Fibroblast of pulmonary artery (primary cell): Measurements from ENCODE around the gene FUCA1.

Experiments used
- DNase-seq: peaks from one replicate; pipeline ENCODE4 v3.0.0-alpha.2; 2010; ENCODE audit warnings: low read depth
- H3K4me3 ChIP-seq: replicated peaks from 2 replicates; pipeline ENCODE4 v1.5.1; 2011; ENCODE audit warnings: low read depth, mild to moderate bottlenecking, control low read depth, low read length, moderate library complexity
- TF ChIP-seq, protein P1 (sequence below): IDR thresholded peaks from 2 replicates; pipeline ENCODE4 v1.5.1; 2011; ENCODE audit warnings: mild to moderate bottlenecking, control low read depth, low read length, inconsistent platforms; ENCODE audit errors: missing control alignments

Gene FUCA1

GRCh38 chr1:23895993-23896392, 27.9 kb upstream of the FUCA1 start:
- H3K4me3 ChIP-seq, result no peak overlapping the region
- DNase-seq, result no peak
- TF ChIP-seq, protein P1, sequence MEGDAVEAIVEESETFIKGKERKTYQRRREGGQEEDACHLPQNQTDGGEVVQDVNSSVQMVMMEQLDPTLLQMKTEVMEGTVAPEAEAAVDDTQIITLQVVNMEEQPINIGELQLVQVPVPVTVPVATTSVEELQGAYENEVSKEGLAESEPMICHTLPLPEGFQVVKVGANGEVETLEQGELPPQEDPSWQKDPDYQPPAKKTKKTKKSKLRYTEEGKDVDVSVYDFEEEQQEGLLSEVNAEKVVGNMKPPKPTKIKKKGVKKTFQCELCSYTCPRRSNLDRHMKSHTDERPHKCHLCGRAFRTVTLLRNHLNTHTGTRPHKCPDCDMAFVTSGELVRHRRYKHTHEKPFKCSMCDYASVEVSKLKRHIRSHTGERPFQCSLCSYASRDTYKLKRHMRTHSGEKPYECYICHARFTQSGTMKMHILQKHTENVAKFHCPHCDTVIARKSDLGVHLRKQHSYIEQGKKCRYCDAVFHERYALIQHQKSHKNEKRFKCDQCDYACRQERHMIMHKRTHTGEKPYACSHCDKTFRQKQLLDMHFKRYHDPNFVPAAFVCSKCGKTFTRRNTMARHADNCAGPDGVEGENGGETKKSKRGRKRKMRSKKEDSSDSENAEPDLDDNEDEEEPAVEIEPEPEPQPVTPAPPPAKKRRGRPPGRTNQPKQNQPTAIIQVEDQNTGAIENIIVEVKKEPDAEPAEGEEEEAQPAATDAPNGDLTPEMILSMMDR, result no peak

GRCh38 chr1:23895082-23895481, 27.0 kb upstream of the FUCA1 start:
- H3K4me3 ChIP-seq, result no peak overlapping the region
- TF ChIP-seq, protein P1, result no peak
- DNase-seq, result no peak

GRCh38 chr1:23889074-23889473, 21.0 kb upstream of the FUCA1 start:
- TF ChIP-seq, protein P1, result no peak
- H3K4me3 ChIP-seq, result no peak overlapping the region
- no peak for DNase-seq

- TF ChIP-seq, protein P1, result no peak
- no peak for DNase-seq
- no peak overlapping the region for H3K4me3 ChIP-seq
These were observed 17.1 kb upstream of the FUCA1 start for GRCh38 chr1:23885222-23885621.

GRCh38 chr1:23882746-23883145, 14.7 kb upstream of the FUCA1 start:
- no peak for DNase-seq
- TF ChIP-seq, protein P1, result no peak
- H3K4me3 ChIP-seq, result no peak overlapping the region

DNA sequence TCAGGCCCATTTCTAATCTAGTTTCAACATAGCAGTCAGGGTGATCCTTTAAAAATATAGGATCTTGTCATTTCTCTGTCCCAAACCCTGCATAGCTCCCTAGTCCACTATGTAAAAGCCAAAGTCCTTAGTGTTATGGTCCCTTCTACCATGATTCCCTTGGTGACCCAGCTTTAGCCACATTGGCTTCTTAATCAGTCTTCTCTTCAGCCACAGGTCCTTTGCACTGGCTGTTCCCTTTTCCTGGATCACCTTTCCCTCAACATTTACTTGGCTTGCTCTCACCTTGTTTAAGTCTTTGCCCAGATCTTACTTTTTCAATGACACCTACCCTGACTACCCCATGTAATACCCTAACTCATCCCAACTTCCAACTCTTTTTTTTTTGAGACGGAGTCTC, 11.7 kb upstream of the FUCA1 start:
- TF ChIP-seq, protein P1, result no peak
- DNase-seq, result no peak

GRCh38 chr1:23878668-23879067, 10.6 kb upstream of the FUCA1 start:
- no peak overlapping the region for H3K4me3 ChIP-seq
- TF ChIP-seq, protein P1, result no peak
- DNase-seq, result no peak

More for the DNA sequence above, 11.7 kb upstream of the FUCA1 start:
- H3K4me3 ChIP-seq, result no peak overlapping the region
